Epidermal melanocyte (primary cell): ENCODE measurements around the gene CSNK2A1.
"Not testable (repeated sequence)": the region's sequence is repeated elsewhere in the genome, so short reads cannot be mapped to it uniquely, and the experiment has no call there.

Experiments
- DNase-seq: peaks from one replicate; pipeline ENCODE4 v3.0.0; 2011; ENCODE audit warnings: low spot score; ENCODE audit not compliant: insufficient read length

CSNK2A1 gene

DNA sequence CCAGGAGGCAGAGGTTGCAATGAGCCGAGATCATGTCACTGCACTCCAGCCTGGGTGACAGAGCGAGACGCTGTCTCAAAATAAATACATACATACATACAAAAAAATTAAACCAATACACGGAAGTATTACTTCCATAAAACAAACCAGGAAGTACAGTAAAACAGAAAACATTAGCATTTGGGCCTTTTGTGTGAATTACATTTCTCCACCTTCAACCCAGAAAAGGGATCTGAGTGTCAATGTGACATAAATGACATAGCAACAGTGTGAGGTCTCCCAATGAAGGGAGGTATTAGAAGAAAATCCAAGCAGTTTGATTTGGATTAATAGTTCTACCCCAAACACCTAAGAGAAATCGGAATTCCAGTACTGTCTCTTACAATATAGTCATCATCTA lies 10.1 kb downstream of the CSNK2A1 start:
- DNase-seq: no peak

- no peak for DNase-seq
Observed at GRCh38 chr20:532530-532929, 11.1 kb downstream of the CSNK2A1 start.

- no peak for DNase-seq
Observed at GRCh38 chr20:531608-532007, 12.0 kb downstream of the CSNK2A1 start.

DNA sequence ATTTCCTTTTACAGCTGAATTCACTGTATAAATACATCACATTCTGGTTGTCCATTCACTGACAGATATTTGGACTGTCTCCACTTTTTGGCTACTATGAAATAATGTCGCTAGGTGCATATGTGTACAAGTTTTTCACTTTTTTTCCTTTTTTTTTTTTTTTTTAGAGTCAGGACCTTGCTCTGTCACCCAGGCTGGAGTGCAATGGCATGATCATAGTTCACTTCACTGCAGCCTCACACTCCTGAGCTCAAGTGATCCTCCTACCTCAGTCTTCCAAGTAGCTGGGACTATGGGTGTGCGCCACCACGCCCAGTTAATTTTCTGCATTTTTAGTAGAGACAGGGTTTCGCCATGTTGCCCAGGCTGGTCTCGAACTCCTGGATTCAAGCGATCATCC lies 13.3 kb downstream of the CSNK2A1 start:
- DNase-seq: no peak

- DNase-seq: no peak
Observed at GRCh38 chr20:528923-529604, 14.5 kb downstream of the CSNK2A1 start.

GRCh38 chr20:527571-527886 lies 16.1 kb downstream of the CSNK2A1 start:
- DNase-seq: no peak

DNA sequence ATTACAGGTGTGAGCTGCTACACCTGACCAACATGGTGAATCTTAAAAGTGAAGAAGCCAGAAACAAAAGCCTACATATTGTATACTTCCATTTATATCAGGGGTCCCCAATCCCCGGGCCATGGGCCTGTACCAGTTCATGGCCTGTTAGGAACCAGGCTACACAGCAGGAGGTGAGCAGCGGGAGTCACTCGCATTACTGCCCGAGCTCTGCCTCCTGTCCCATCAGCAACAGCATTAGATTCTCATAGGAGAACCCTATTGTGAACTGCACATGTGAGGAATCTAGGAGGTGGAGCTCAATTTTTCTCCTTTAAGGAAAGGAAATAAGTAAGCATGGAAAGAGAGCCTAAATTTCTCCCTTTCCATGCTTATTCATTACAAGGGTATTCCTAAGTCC lies 21.7 kb downstream of the CSNK2A1 start:
- no peak for DNase-seq

DNA sequence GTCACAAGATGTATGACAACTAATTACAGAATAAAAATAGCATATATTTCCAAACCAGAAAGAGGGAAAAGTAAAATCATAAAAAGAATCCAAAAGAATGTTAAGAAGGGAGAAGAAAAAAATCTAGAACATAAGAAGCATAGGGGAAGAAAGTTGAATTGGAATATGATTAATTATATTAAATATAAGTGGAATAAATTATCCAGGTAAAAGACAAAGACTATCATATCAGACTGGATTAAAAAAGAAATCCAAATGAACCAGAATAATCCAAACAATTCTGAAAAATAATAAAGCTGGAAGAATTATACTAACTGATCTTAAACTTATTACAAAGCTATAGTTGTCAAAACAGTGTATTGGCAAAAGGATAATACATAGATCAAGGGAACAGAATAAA lies 23.6 kb downstream of the CSNK2A1 start:
- DNase-seq: no peak

DNA sequence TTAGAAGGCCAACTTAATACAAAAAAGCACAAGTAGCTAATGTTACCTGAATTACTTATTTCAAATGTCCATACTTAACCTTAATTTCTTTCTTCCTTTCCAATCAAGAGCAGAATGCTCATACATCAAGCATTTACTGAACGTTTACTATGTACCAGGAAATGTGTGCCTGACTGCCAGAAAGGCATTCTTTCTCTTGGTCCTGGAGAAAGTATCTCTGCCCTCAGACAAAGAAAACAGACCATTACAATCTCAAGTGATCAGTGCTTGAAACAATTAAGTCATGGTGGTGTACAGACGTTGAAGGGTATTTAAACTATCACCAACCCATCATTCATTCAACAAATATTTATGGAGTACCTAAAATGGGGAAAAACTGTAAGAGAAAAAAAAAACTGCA lies 26.4 kb downstream of the CSNK2A1 start:
- no peak for DNase-seq

DNA sequence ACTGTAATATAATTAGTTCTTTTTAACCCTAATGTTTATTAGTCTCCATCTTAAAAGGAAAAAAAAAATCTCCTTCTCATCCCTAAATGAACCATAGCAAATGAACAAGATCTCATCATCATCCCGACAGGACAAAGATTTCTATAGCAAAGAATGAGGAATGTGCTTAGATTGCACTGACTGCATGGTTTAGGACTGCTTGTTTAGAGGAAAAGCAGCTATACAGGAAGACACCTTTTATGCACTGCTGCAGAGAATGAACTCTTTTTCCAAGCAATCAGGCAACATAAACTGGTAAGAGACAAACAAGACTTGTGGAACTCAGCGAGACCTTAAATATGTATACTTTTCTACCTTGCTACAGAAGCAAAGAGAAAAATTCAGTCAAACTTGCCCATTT lies 26.8 kb downstream of the CSNK2A1 start:
- no peak for DNase-seq

GRCh38 chr20:515696-516095 lies 27.9 kb downstream of the CSNK2A1 start:
- no peak for DNase-seq

DNA sequence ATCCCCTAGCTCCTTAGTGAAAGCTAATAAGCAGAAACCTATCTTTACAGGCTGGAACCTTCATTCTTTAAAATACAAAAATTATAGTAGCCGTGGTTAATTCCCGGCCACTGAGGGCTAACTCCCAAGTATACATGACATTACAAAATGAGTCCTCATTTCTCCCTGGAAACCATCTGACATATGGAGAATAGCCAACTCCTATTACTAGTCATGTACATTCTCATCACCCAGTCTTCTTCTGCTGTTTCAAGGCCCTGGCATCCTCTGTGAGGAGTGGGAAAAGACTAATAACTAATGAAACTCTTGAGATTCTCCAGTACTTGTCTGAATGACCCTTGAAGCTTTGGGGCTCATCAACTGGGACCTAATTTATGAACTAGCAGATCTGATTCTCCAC lies 30.2 kb downstream of the CSNK2A1 start:
- DNase-seq: no peak

GRCh38 chr20:510328-511057 lies 33.1 kb downstream of the CSNK2A1 start:
- DNase-seq: not testable (repeated sequence)

GRCh38 chr20:508364-508787 lies 35.2 kb downstream of the CSNK2A1 start:
- DNase-seq: not testable (repeated sequence)

- DNase-seq: no peak
Observed at GRCh38 chr20:507761-508332, 35.7 kb downstream of the CSNK2A1 start.

GRCh38 chr20:507006-507758 lies 36.4 kb downstream of the CSNK2A1 start:
- DNase-seq: no peak

DNA sequence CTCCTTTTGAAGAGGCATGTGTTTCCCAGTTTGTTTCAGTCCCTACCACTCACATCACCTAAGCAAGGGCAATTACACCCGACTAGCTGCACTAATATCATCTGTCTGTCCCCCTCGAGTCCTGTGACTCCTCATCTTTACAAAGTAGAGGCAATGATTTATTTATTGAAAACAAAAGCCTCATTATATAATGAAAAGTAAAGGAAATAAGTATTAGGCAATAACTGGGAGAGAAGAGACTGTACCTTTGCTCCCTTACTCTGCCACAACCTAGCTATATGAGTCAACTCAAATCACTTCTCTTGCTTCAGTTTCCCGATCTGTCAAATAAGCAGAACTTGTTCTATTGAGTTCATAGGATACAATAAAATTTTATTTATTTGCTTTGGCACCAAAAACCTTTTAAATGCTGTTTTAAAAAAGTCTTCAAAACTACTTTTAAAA lies 38.9 kb downstream of the CSNK2A1 start:
- no peak for DNase-seq

DNA sequence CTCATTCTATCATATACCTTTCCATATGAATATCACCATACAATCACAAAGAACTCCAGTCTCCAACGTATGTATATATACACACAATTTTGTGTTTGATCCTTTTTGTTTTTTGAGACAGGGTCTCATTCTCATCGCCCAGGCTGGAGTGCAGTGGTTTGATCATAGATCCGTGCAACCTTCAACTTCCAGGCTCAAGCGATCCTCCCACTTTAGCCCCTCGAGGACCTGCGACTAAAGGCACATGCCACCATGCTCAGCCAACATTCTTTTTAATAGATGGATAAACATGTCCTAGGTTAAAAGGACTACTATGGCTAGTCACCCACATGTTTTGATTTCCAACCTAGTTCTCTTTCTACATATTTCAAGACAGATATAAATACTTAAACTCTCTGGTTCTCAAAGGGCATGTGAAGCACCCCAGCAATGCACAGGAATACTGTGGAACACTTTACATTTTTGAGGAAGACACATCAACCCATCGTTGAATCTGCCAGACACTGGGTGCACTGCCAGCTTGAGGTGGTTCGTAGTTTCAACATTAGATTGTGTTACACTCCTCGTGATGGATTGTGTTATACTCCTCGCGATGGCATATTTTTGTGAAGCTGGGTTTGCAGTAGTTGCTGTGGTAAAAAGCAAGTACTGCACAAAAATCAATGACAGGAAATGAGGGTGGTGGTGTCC lies 40.4 kb downstream of the CSNK2A1 start:
- DNase-seq: no peak

DNA sequence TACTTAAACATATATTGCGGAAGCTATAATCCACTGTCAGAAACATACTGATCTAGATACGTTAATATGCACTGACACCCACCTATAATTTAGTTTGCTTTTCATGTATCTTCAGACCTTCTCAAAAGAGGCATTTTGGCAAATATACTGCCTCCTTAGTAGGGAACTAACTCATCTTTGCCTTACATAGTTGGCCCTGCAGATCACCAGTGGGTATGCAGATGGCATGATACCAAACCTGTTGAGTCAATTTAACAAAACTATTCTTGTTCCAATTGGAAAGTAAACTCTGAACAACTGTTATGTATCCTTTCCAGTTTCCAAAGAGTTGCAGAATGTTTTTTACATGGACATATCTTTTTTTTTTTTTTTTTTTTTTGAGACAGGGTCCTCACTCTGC lies 45.6 kb downstream of the CSNK2A1 start:
- no peak for DNase-seq

DNA sequence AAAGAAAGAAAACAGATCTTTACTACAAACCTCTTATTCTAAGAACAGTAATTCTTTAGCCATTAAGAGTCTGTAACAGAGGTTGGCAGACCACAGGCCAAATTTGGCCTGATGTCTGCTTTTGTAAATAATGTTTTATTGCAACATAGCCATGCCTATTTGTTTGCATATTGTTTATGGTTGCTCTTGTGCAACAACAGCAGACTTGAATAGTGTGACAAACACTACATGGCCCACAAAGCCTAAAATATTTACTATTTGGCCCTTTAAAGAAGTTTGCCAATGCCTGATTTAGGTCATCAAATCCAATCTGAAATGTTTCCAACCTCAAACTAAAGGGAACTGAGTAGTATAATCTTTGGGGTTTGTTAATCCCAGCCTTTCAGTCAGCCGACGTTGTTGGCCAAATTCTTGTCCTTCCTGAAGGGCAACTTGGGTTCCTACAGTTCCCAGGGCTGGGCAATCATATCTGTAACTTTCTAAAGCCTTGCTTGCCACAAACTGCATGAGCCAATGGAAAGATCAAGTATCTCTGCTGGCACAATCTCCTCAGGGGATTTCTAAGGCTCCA lies 47.4 kb downstream of the CSNK2A1 start:
- DNase-seq: no peak

DNA sequence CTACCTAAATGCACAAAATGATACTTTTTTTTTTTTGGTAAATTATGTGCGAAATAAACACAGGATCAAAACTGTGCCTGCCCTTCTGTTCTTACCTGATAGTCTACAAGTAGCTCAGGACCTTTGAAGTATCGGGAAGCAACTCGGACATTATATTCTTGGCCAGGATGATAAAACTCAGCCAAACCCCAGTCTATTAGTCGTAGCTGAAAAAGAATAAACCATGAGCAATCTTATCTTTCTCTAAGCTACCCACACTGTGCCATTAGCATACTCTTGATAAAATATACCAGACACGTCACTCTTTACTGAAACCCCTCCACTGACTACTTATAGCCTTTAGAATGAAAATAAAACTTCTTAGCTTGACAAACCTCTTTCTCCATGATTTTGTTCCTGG lies 51.4 kb downstream of the CSNK2A1 start:
- DNase-seq: no peak
